CD1c-positive myeloid dendritic cell (primary cell): ENCODE results near the gene COG1.
"Not testable (repeated sequence)": the region's sequence is repeated elsewhere in the genome, so short reads cannot be mapped to it uniquely, and the experiment has no call there.

Source experiments
- DNase-seq: peaks from one replicate; pipeline ENCODE4 v3.0.0-alpha.2; 2016; ENCODE audit errors: extremely low spot score

The COG1 gene, protein sequence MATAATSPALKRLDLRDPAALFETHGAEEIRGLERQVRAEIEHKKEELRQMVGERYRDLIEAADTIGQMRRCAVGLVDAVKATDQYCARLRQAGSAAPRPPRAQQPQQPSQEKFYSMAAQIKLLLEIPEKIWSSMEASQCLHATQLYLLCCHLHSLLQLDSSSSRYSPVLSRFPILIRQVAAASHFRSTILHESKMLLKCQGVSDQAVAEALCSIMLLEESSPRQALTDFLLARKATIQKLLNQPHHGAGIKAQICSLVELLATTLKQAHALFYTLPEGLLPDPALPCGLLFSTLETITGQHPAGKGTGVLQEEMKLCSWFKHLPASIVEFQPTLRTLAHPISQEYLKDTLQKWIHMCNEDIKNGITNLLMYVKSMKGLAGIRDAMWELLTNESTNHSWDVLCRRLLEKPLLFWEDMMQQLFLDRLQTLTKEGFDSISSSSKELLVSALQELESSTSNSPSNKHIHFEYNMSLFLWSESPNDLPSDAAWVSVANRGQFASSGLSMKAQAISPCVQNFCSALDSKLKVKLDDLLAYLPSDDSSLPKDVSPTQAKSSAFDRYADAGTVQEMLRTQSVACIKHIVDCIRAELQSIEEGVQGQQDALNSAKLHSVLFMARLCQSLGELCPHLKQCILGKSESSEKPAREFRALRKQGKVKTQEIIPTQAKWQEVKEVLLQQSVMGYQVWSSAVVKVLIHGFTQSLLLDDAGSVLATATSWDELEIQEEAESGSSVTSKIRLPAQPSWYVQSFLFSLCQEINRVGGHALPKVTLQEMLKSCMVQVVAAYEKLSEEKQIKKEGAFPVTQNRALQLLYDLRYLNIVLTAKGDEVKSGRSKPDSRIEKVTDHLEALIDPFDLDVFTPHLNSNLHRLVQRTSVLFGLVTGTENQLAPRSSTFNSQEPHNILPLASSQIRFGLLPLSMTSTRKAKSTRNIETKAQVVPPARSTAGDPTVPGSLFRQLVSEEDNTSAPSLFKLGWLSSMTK

DNA sequence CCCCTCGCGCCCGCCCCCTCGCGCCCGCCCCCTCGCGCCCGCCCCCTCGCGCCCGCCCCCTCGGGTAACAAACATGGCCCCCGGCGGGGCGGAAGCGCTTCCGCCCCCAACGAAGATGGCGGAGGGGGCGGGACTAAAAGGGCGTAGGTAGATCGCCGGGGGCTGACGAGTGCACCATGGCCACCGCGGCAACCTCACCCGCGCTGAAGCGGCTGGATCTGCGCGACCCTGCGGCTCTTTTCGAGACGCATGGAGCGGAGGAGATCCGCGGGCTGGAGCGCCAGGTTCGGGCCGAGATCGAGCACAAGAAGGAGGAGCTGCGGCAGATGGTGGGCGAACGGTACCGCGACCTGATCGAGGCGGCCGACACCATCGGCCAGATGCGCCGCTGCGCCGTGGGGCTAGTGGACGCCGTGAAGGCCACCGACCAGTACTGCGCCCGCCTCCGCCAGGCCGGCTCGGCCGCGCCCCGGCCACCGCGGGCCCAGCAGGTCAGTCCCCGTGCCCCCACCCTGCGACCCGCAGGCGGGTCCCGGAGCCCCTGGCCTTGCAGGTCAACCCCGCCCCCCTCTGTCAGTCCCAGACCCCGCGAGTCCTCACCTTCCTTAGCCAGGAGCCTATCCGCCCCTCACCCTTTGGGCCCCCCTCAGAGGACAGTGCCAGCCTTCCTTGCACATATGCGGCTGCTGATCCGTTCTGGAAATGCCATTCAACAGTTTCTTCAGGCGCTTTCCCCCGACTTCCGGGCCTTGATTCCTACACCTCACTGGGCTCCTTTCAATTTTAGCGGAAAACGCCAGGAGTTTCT lies at the start of gene COG1:
Gene COG1 (plus strand): TSS at position 162 of the 808 bp plus-strand sequence. CDS start 15 bp downstream, at position 177.
- DNase-seq: peak; percentile 97

DNA sequence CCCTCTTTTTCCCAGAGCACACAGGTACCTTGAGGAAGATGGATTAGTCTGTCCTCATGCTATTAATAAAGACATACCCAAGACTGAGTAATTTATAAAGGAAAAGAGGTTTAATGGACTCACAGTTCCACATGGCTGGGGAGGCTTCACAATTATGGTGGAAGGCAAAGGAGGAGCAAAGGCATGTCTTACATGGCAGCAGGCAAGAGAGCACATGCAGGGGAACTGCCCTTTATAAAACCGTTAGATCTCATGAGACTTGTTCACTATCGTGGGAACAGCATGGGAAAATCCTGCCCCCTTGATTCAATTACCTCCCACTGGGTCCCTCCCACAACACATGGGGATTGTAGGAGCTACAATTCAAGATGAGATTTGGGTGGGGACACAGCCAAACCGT lies 48.6 kb upstream of the COG1 start:
- not testable (repeated sequence) for DNase-seq

DNA sequence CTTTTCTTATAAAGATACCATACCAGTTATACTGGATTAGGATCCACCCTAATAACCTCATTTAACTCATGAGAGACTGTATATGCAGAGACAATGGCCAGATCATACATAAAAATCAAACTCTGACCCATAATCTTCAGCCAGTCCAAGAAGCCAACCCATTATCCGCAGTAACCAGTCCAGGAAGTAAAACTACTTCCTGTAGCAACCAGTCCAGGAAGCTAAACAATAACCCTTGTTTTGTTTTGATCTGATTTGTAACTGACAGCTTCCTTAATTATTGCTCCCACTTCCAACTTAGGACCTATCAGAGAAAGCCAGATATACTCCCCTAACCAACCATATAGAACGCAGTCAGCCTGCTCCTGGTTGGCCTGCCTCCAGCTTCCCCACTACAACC lies 47.2 kb upstream of the COG1 start:
- peak; percentile 28 for DNase-seq

DNA sequence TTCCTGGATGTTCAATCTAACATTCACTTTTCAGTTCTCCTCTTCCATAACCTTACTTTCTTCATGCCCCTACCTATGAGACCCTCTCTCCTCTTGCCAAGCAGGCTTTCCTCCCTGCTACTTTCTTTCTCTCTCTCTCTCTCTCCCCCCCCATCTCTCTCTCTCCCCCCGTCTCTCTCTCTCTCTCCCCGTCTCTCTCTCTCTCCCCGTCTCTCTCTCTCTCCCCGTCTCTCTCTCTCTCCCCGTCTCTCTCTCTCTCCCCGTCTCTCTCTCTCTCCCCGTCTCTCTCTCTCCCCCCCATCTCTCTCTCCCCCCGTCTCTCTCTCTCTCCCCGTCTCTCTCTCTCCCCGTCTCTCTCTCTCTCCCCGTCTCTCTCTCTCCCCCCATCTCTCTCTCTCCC lies 45.1 kb upstream of the COG1 start:
- not testable (repeated sequence) for DNase-seq

DNA sequence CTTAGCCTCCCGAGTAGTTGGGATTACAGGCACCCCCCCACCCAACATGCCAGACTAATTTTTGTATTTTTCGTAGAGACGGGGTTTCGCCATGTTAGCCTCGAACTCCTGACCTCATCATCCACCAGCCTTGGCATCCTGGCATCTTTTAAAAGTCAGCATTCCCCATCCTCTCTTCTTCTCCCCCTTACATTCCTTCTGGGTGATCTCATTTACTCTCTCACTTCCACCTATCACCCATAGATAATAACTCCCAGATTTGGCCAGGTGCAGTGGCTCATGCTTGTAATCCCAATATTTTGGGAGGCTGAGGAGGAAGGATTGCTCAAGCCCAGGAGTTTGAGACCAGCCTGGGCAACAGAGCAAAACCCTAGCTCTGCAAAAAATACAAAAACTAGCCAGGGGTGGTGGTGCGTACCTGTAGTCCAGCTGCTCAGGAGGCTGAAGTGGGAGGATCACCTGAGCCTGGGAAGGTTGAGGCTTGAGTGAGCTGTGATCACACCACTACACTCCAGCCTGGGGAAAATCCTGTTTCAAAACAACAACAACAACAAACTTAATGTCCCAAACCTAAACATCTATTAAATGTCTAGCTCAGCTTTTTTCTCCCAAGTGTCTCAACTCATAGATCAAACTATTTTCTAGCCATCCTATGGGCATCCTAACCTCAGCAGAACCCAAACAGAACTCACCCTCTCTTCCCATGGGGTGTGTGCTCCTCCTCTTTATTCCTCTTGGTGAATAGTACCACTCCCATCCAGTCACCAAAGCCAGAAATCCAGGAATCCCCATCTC lies 44.1 kb upstream of the COG1 start:
- DNase-seq: no peak

DNA sequence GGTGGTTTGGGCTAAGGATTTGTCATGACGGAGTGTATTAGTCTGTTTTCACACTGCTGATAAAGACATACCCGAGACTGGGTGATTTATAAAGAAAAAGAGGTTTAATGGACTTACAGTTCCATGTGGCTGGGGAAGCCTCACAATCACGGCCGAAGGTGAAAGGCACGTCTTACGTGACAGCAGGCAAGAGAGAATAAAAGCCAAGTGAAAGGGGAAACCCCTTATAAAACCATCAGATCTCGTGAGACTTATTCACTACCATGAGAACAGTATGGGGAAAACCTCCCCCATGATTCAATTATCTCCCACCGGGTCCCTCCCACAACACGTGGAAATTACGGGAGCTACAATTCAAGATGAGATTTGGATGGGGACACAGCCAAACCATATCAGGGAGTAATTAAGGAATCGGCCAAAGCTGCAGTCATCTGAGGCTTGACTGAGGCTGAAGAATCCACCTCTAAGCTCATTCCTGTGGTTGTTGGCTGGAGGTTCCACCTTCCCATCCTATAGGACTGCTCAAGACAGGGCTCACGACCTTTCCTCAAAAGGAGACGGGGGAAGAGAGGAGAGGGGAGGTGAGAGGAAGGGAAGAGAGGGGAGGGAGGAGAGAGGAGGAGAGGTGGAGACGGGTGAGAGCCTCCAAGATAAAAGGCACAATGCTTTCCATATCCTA lies 42.1 kb upstream of the COG1 start:
- not testable (repeated sequence) for DNase-seq

DNA sequence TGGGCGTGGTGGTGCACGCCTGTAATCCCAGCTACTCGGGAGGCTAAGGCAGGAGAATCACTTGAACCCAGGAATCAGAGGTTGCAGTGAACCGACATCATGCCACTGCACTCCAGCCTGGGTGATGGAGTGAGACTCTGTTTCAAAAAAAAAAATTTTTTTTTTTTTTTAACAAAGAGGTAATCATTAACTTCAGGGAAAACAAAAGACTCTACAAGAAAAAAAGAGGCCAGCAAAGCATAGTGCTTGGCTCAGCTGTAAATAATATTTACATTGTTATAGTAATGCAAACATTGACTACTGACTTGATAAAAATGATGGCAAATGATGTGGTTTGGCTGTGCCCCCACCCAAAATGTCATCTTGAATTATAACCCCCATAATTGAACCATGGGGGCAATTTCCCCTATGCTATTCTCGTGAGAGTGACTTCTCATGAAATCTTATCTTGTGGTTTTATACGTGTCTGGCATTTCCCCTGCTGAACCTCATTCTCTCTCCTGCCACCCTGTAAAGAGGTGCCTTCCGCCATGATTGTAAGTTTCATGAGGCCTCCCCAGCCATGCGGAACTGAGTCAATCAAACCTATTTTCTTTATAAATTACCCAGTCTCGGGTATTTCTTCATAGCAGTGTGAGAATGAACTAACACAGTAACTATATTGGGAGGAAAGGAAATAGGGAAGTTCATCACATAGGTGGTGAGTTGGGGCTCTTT lies 40.8 kb upstream of the COG1 start:
- peak; percentile 39 for DNase-seq

DNA sequence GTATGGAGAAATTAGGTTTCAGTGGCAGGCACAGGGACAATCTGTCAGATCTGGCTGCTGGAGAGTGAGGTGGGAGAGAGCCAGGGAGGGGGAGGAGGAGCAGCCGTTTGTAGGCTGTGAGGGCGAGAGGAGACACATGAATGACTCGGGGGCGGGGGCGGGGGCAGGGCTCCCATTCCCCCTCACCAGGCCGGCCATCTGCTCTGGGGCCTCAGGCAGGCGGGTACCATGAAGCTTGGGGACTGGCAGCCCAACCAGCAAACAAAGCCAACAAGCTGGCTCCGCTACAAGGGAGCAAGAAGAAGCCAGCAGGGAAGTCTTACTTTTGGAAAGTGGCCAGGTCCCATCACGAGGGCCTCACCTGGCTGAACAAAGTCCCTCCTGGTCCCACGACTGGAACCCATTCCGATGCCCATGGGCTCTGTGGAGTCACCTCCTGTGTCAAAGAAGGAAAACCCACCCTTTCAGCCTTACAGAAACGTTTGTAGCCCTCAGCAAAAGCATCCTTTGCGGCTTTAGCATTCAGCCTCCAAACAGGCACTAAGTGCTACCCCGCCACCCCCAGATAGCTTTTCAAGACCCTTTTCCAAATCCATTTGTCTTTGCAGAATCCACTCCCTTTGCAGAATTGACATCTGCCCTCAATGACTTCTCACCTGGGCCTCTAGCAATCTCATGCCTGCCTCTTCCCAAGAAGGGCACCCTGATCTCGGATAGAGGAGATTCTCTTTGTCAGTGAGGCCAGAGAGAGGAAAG lies 37.3 kb upstream of the COG1 start:
- no peak for DNase-seq

DNA sequence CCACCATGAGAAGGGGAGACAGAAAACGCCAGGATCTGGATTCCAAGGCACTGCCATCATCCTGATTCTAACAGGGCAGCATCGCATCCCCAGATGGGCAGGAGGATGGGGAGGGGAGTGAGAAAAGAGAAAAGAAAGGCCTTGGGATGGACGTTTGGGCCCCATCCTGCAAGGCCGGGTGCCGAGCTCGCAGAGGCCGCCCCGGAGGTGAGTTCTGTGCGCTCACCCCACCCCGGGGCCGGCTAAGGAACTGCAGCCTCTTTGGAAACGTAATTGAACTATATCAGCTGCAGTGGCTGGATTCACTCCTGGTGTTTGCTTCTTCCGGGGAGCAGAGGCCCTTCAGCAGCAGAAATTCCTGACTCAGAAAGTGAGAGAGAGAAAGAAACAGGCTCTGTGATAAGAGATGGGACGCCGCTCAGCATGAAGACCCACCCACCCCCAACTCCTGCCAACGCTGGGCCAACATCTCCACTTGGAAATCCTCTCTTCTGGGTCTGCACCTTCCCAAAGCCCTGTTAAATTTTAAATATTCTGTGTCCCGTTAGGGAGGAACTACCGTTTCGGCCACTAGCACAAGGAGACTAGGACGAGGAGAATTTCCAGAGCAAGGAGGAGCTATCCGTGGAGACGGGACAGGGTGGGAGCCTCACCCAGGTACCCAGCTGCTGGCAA lies 36.6 kb upstream of the COG1 start:
- DNase-seq: peak; percentile 71

DNA sequence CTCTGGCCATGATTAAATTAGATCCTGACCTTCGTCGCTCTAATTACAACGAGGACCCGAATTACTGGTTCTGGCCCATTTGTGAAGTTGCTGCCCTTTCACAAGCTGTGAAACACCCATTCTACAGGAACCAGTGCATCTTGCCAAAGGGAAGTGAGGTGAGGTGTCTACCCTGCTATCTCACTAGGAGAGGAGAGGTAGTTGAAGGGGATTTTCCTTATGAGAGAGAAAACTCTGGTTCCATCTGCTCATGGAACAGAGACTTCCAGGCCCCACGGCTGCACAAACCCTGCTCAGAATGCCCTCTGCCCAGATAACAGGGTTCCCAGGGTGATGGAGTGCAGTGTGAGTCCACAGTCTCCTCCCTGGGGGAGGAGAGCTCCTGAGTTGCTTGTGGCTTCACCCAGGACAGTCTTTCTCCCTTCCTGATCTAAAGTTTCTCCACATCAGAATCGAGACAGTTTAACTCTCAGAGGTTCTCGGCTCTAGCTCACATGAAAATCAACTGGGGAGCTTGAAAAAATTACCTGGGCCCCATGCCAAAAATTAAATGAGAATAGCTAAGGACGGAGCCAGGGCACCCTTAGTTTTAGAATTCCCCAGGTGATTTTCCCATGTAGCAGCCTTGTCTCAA lies 35.9 kb upstream of the COG1 start:
- DNase-seq: no peak

DNA sequence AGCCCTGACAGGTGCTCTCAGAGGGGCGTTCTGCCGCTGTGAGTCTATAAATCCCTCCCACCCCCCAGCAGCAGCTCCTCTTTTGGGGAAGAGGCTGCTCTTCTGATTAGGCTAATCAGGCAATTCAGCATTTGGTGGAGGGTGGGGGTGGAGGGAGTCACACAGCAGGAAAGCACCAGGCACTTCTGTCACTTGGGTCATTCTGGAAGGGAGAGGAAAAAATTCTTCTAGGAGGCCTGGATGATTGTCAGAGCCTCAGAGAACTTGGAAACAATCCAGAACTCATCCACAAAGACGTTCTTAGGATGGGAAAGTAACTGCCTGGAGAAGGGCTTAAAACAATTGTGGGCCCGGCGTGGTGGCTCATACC lies 35.3 kb upstream of the COG1 start:
- no peak for DNase-seq

DNA sequence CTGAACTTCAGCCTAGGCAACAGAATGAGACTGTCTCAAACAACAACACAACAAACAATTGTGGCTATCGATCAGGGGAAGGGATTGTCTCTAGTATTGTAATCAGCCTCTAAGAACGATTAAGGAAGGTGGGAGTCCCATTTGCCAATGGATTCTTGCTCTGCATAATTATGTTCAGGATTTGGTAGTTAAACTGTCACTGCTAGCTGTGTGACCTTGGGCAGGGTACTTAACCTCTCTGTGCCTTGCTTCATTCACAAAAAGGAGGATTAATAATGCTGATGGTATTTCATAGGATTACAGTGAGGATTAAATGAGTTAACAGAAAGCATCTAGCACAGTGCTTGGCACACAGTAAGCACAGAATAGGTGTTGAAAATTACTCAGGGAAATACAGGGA lies 34.7 kb upstream of the COG1 start:
- DNase-seq: no peak

DNA sequence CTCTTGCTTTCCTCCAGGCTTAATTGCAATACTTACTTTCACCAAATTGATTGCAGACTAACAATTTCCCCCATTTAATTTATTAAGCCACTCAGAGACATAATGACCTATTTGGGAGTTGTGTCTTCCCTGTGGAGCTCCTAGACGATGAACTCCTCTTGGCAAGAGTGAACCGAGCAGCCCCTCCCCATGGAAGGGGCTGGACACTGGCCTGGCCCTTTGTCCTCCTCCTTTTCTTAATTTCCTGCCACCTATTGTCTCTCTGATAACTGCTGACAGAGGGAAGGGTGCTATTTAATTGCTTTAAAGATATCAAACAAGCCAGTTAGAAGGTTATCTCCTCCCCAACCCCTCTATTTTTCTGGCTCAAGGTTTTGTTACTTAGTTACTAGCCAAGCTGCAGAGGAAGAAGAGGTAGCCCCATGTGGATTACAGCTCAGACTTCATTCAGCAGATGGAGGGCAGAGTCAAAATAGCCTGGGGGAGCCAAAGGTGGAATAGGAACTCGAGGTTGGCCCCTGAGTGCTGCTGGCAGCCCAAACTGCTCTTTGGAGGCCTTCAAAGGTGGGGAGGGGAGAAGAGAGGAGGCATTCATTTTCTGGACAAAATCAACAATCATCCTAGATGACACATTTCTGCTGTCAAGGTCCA lies 31.8 kb upstream of the COG1 start:
- DNase-seq: no peak

DNA sequence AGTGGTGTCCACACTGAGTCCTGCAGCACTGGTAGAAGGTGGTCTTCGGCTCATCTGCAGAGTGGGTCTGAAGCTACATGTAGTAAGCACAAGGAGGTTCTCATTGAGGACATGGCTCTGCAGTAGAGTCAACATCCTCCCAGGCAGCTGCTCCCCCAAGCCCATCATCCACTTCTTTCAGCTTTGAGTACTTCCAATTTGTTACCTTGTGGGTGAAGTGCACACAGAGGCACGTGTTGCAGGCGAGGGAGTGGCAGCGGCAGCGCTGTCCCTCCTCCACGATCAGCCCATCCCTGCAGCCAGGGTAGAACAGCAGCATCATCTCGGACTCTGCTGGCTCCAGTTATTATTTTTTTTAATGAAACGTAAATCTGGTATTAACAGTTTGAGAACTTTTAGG lies 29.8 kb upstream of the COG1 start:
- DNase-seq: no peak

DNA sequence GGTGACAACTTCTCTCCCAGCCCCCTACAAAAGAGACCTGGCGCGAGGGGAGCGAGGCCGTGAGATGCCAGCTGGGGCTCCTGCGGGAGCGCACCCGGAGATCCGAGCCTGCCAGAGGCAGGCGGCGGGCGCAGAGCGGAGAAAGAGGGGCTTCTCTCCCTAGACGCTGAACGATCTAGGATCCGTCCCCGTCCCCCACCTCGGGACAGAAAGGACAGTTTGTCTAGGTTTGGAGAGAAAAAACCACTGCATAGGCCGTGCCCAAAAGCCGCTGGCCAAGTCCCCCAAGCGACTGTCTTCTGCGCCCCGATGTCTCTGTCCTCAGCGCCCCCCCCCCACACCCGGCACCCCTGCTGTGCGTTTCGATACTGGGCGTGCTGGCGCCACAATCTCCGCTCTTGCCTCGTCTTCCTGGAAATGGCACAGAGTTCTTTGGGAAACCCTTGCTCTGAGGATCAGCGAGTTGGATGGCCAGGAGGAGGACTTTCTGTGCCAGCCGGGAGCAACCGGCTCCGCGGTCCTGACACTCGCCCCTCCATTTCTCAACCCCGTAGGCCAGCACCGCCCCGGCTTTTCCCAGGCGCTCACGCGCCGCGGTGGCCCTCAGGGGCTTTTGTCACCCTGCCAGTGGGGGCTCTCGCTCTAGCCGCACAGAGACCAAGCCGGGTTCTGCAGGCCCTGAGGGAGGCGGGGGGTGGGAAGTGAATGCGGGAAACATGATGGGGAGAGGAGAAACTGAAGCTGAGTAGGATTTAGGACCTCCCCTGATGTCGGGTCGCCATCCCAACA lies 27.0 kb upstream of the COG1 start:
- DNase-seq: no peak

DNA sequence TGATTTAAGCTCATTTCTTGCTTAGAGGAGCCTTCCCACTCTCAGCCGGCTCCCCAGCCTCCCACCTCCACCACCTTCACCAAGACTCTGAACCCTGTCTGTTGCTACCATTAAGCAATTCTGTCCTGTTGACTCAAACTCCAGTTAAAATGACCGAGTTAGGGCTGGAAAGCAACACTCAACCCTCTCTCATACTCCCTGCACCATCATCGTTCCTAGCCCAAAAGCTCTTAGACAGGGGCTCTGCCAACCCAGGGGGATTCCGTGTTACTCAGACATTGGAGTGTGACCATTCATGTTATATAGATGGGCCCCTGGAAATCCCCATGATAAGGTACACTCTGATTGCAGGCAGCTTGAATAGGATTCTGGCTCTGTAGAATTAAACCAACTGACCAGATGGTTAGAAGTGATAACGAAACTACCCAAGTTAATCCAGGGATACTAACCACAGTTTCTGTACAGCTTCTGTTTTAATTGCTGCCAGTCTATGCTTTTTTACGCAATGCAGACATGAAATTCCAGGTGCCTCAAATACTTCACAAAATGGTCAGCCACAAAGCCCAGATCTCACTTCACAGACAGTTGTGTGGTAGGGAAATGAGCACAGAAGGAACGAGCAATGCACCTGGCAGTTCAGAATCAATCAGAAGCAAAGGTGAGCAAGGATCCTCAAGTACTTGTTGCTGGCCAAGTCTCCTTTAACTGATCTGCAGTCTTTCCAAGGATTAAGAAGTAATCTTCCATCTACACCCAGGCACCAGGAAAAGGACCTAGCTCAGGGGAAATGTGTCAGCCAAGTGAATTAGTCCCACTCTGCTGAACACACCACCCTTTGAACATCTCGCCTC lies 25.9 kb upstream of the COG1 start:
- DNase-seq: no peak
